LNCAP (cell line): Measurements from ENCODE around the gene TIMM13.

Source experiments
- TF ChIP-seq, protein P1 (sequence below): fragments of 450-650 bp; IDR thresholded peaks from 2 replicates; pipeline ENCODE4 v1.5.1; 2017; ENCODE audit warnings: mild to moderate bottlenecking

The TIMM13 gene

GRCh38 chr19:2410023-2410422, 17.4 kb downstream of the TIMM13 start:
- TF ChIP-seq, protein P1, sequence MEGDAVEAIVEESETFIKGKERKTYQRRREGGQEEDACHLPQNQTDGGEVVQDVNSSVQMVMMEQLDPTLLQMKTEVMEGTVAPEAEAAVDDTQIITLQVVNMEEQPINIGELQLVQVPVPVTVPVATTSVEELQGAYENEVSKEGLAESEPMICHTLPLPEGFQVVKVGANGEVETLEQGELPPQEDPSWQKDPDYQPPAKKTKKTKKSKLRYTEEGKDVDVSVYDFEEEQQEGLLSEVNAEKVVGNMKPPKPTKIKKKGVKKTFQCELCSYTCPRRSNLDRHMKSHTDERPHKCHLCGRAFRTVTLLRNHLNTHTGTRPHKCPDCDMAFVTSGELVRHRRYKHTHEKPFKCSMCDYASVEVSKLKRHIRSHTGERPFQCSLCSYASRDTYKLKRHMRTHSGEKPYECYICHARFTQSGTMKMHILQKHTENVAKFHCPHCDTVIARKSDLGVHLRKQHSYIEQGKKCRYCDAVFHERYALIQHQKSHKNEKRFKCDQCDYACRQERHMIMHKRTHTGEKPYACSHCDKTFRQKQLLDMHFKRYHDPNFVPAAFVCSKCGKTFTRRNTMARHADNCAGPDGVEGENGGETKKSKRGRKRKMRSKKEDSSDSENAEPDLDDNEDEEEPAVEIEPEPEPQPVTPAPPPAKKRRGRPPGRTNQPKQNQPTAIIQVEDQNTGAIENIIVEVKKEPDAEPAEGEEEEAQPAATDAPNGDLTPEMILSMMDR: no peak

DNA sequence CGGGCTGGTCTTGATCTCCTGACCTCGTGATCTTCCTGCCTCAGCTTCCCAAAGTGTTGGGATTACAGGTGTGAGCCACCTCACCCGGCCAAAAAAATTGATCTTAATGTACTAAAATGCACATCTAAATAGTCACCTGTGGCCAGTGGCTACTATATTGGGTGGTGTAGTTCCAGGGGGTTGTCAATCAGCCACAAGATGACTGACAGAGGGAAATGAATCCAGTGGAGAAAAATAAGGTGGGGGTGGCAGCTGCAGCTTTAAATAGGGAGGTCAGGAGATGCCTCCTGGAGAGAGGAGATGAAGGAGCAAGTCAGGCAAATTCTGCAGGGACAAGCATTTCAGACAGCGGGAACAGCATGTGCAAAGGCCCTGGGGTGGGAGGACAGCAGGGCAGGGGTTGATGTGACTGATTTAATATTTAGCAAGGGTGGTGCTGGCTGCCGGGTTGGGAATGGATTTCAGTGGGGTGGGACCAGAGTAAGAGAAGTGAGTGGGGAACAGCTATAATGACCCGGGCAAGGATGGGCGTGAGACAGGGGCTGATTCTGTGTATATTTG, 18.0 kb downstream of the TIMM13 start:
- TF ChIP-seq, protein P1: no peak

GRCh38 chr19:2408247-2408646, 19.1 kb downstream of the TIMM13 start:
- TF ChIP-seq, protein P1: no peak

GRCh38 chr19:2399582-2399981, 27.8 kb downstream of the TIMM13 start:
- TF ChIP-seq, protein P1: no peak

DNA sequence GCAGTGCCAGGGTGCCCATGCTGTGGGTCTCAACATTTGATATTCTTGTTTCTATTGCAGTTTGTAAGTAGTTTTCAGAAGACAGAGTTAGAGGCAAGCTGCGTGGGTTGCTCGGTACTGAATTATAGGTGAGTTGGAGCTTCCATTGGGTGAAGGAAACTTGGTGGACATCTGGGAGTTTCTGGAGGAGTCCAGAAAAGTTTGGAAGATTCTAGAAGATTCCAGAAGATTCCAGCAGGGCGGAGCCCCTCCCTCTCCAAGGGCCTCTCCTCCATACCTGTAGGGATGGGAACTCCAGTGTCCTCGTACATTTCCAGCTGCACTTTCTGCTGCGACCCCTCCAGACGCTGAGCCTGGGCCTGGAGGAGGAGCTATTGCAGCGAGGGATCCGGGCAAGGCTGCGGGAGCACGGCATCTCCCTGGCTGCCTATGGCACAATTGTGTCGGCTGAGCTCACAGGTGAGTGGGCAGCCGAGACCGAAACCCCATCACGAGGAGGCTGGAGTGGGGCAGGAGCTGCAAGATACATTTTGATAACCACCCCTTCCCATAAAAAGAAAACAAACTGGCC, 28.6 kb downstream of the TIMM13 start:
- TF ChIP-seq, protein P1: no peak

DNA sequence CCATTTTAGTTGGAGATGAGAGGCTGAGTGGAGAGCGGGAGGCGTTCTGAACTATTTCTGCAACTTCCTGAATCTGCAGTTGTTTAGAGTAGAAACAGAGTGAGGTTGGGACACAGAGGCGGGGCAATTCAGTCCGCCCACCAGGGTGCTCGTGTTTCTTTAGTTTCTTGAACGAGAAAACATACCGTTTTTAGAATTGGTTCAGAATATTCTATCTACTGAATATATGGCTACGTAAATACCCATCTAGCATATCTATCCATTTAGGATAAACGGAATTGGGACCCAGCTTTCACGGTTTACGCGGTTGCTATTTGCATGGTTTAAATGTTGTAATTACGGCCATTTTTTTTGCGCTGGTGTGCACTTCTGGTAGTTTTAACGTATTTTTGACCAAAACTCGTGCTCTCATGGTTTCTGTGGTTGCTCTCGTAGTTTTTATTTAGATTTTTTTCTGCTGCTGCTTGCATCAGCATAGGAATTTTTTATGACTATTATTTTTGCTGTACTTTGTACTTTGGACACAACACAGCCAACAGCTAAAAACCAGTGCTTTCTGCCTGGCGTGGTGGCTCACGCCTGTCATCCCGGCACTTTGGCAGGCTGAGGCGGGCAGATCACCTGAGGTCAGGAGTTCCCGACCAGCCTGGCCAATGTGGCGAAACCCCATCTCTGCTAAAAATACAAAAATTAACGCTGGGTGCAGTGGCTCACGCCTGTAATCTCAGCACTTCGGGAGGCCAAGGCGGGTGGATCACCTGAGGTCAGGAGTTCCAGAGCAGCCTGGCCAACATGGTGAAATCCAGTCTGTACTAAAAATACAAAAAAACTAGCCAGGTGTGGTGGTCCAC, 32.7 kb downstream of the TIMM13 start:
- TF ChIP-seq, protein P1: no peak

GRCh38 chr19:2394054-2394441, 33.3 kb downstream of the TIMM13 start:
- TF ChIP-seq, protein P1: no peak
